GM18498 (cell line): ENCODE results near the gene RAD50.

ENCODE experiments used
- ATAC-seq: cut with Tn5 transposase; IDR thresholded peaks from one replicate; pipeline ENCODE4 v1.9.1; 2021; ENCODE audit warnings: mild to moderate bottlenecking, moderate library complexity; ENCODE audit not compliant: unreplicated experiment

RAD50 gene

DNA sequence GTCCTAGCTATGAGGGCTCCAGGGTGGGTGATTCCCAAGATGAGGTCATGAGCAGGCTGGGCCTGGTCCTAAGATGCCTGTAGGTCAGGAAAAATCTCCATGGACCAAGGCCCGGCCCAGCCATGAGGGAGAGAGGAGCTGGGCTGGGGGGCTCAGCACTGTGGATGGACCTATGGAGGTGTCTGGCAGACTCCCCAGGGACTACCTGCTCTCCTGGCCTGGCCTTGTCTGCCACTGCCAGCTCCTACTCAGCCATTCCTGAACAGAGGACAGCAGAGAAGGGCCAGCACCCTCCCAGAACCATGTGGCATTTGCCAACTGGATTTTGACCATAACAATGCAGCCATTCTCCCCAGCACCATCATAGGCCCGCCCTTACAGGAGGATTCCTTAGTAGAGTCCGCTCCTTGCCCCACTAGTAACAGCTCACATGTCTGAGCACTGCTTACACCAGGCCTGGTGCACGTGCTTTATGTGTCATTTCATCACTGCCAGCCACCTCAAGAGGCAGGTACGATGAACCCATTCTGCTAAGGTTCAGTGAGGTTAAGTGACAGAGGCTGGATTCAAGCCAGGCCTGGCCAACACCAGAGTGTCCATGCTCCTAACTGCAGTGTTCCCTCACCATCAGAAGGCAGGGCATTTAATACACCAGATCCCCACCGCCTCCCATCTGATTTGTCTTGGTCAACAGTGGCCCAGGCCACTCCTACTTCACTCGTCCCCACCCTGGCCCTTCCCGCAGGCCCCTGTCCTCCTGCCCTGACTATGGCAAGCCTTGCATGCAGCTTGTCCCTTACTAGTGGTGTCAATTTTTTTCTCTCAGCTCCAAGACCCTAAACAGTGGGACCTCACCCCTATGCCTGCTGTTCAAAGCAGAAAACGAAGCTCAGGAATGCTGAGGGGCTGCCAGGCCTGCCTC is 101.9 kb downstream of the RAD50 start:
- ATAC-seq = no peak

DNA sequence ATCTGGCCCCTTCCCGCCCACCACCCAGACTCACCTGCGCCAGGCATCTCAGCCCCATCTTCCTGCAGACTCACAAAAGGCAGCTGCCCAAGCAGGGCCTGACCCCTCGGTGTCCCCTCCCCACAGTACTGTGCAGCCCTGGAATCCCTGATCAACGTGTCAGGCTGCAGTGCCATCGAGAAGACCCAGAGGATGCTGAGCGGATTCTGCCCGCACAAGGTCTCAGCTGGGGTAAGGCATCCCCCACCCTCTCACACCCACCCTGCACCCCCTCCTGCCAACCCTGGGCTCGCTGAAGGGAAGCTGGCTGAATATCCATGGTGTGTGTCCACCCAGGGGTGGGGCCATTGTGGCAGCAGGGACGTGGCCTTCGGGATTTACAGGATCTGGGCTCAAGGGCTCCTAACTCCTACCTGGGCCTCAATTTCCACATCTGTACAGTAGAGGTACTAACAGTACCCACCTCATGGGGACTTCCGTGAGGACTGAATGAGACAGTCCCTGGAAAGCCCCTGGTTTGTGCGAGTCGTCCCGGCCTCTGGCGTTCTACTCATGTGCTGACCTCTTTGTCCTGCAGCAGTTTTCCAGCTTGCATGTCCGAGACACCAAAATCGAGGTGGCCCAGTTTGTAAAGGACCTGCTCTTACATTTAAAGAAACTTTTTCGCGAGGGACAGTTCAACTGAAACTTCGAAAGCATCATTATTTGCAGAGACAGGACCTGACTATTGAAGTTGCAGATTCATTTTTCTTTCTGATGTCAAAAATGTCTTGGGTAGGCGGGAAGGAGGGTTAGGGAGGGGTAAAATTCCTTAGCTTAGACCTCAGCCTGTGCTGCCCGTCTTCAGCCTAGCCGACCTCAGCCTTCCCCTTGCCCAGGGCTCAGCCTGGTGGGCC is 103.1 kb downstream of the RAD50 start:
- no peak for ATAC-seq

DNA sequence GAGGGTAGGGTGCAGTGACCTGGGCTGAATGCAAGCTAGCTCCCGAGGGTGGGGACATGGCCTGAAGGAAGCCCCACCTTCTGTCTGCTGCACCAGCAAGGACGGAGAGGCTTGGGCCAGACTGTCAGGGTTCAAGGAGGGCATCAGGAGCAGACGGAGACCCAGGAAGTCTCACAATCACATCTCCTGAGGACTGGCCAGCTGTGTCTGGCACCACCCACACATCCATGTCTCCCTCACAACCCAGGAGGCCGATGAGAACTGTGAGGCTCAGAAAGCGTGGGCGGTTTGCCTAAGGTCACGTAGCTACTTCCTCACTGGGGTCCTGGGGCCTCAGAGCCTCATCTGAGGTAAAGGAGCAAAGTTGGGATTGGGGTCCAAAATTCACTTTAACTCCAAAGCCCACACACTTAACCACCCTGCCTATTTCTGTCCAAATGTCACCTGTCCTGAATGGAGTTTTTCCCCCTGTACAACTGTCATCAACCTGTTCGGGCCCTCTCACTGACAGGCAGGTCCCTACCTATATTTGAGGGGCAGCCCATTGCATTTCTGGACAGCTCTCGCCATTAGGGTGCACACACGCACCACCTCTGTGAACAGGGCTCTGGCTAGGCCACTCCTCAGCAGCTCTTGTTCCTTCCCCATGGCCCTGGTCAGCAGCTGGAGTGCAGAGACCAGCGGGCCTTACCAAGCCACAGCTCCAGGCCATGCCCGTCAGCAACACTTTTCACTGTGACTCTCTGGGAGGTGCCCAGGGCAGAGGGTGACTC is 104.6 kb downstream of the RAD50 start:
- ATAC-seq = no peak

DNA sequence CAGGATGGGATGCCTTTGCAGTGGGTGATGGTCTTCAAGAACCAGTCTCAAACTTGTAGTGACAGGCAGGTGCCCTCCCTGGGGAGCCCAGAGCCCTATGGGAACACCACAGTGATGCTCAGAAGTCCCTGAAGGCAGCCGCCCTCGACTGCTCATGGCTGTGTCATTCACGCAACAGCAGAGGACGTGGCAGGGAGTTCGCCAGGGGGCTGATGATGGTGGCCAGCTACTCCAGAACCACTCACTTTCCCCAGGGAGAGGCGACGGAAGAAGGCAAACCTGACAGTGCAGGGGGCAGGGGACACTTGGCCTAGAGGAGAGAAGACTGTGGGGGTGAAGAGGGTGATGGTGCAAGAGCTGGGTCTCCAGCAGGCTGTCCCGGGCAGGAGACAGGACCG is 105.2 kb downstream of the RAD50 start:
- ATAC-seq = no peak

DNA sequence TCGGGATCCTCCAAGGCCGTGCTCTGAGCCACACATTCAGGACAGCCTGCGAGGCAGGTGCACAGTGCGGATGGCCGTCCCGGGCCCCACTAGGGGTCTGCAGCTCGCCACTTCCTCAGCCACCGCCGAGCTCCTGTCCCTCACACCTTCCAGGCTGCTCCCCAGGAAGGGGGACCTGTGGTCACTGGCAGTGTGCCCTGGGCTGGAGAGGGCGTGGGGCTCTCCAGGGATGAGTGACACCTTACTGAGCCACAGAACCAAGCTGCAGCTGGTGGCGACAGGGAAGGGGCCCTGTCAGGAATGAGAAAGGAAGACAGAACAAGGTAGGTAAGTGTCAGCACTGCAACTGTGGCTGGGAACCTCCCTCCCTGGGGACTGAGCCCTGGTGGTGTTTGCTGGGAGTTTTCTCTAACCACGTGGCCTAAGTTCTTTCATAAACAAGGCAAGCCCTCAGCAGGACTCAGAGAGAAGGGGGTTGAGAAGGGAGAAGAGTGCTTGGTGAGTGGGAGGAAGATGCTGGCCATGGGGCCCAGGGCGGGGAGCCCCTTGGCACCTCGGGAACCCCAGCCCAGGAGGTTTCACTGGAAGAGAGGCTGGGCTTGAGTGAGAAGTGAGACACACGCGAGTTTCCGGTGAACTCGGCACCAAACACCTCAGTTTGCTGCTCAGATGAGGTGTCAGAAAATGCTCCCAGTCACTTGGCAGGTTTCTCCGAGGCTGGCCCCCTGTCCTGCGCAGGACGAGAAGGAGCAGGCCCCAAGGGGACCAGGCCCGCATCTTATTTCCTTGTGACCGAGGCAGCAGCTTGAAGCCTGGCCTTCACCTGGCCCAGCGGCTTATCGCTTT is 106.4 kb downstream of the RAD50 start:
- ATAC-seq = peak; percentile 66

DNA sequence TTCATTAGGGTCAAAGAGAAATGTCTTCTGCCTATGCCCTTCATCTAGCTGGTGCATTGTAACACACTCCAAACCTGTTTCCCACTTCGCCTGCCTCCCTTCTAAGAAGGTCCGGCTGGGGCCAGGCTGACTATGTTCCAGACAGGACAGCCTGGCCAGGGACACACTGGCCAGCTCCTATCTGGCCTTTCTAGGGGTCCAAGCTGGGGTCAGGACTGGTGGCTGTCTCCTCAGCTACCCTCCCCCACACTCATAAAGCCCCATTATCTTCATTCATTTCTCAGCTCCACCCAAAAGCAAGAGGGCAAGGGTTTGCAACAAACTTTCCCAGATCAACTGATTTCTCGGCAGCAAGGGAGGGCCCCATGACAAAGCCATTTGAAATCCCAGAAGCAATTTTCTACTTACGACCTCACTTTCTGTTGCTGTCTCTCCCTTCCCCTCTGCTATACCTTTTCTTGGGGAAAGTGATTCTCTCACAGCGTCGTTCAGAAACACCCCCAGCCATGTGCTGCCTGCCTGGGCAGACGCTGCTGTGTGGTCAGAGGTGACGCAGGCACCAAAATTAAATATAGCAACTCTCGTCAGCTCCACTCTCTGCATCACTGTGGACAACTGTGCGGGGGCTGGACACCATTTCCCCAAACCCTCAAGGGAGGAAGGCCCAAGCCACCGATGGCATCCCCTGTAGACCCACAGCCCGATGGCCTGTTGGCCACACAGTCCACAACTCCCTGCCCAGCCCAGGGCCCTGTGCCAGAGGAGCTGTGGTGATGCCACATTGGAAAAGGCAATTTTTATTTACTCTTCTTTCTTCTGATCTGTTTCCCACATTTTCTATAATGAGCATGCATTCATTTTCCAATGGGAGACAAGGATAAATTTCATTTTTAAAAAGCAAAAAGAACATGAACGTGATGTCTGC is 107.3 kb downstream of the RAD50 start:
- ATAC-seq = peak; percentile 57

DNA sequence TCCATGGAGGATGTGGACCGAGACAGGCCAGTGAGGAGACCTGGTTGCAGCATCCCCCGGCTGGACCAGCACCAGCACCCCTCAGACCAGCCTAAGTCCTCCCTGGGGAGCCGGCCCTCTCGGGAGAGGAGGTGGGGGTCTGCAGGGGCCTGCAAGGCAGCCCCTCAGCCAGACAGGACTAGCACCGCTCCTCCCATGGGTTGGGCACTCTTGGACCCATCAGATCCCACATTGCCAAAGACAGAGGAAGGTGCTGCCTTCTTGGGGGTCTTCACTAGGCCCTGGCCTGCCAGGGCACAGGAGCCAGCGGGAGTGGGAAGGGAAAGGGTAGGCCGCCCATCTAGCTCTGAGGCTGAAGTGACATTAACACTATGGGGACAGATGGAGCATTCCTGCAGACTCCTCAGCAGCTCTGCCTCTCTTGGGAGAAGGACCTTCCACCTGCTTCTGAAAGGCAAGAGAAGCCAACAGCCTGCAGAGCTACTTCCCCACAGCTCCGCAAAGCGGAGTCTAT is 108.0 kb downstream of the RAD50 start:
- ATAC-seq = no peak

DNA sequence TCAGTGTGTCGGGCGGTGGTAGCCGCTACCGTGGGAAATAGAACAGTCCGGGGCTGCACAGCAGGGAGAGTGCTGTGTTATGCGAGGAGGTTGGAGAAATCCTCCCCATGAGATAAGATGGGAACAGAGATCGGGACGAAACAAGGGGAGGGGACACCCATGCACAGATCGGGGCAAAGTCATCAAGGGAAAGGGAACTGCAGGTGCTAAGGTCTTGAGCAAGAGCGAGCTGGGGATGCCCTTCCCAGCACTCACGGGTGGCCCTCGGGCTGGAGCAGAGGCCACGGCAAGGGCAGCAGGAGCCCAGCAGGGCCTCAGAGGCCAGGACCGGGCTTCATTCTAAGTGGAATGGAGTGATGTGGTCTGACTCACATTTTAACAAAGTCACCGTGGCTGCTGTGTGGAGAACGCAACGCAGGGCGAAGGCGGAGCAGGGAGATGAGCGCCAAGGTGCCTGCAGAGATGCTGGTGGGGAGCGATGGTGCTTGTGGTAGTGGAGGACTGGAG is 108.8 kb downstream of the RAD50 start:
- no peak for ATAC-seq

DNA sequence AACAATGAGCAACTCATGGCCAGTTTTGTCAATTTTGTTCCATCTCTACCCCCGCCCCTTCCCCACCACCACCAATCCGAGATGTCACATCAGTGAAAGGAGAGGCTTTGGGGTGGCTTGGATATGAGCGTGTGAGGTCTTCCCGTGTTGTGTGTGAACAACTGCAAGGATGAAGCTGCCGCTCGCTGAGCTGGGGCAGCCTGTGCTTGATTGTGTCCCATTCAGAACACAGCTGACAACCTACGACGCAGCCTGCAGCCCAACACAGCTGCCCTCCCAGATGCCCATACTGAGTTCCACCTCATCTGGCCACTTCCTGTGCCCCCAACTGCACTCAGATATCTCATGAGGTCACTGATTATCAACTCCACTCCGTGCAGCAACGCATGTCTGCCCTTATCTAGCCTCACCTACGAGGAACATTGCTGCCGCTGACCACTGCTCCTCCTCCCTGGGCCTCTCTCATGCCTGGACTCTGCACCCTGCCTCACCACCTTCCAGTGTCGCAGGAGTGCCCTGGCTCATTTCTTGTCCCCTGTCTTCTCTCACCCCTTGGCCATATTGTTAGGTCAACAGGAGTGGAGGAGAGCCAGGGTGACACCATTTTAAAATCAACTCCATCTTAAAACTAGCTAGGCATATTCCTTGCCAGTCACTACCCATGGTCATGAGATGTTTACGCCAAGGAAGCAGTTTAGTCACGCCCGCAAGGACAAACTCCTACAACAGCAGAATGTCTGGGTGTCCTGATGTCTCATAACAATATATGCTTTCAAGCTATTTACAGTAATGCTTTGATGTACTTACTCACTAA is 109.7 kb downstream of the RAD50 start:
- ATAC-seq = no peak

DNA sequence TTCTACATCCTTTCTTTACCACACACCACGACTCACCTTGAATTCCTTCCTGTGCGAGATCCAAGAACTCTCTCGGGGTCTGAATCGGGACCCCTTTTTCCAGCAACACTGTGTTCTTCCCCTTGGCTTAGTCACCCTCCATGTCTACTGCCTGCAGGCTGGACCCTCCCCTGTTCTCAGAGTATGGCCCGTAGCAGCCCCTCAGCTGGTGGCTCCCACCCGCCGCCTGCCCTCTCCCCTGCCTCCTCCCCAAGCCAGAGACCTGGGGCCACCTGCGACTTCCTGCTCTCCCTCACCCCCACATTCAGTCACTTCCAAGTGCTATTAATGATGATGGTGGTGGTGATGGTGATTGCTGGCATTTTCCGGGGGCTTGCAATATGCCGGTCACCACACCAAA is 110.5 kb downstream of the RAD50 start:
- no peak for ATAC-seq

DNA sequence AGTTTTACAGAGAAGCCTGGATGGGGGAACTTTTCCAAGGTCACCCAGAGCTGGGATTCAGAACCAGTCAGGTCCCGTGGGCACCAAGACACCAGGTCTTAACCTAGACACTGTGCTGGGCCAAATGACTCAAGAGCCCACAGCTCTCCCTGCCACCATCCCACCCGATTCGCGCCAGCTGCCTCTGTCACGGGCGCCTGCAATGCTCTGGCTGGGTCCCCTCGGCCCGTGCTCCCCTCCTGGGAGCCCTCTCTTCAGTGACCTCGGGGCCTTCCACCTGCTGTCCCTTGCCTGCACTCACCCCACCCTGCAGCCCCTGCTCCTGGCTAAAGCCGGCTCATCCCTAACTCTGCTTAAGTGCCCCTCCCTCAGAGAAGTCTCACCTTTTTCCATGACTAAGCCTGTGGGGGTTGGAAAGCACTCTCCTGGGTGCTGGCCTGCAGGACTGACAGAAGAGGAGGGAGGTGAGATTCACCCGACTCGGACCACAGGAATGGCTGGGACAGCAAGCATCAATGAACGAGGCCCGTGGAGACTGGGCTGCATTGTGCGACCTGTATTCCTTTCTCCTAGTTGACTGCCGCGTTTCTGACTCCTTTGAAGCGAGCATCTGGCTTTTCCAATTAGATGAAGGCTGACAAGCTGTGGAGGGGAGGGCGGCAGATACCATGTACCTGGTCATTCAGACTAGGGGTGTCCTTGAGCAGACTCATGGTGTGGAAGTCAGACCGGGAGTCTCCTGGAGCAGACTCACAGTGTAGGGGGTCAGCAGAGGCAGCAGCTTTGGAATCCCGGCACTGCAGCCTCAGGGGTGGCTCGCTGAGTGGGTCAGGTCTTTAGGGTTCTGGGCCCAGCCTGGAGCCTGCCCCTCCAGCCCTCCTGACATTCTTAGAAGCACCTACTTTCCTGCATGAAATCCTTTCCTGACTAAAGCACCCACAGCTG is 111.3 kb downstream of the RAD50 start:
- no peak for ATAC-seq

DNA sequence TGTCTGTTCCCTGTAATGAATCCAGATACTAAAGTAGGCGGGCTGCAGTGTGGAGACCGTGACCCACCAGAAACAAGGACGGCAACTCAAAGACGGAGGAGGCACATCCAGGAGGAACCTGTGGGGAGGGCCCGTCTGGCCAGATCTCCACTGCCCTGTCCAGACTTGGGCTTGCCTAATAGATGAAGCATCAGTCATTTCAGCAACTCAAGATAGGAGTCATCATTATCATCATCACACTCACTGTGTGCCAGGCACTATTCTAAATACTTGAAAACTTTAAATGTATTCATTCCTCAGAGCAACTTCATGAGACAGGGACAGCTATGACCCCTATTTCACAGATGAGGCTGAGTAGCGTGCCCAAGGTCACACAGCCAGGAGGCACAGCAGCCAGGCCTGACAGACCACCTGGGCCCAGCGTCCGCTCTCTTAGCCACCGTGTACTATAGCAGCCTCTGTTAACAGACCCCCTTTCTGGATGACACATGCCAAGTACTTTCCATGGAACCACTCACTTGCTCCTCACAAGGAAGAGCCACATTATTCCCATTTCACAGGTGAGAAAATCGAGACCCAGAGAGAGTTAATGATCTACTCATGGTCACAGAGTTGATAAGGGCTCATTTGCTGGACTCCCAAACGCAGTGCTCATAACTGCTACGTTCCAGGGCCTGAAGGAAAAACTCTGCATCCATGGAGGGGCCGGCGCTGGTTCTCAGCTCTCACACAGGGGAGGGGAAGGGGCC is 112.1 kb downstream of the RAD50 start:
- no peak for ATAC-seq

DNA sequence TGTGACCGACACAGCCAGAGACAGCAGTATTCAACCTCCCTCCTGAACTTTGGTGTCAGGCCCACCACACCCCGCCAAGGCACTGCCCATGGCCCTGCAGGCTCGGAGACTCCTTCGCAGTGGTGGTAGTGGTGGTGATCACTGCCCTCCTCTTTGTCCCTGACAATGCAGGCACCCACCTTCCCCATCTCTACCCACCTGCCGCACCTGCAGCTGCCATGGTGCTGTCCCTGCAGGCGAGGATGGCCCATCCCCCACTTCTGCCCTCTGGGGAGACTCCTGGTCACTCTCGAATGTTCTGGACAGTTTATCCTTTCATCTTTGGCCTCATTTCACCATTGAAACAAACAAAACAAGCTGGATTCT is 112.7 kb downstream of the RAD50 start:
- no peak for ATAC-seq

DNA sequence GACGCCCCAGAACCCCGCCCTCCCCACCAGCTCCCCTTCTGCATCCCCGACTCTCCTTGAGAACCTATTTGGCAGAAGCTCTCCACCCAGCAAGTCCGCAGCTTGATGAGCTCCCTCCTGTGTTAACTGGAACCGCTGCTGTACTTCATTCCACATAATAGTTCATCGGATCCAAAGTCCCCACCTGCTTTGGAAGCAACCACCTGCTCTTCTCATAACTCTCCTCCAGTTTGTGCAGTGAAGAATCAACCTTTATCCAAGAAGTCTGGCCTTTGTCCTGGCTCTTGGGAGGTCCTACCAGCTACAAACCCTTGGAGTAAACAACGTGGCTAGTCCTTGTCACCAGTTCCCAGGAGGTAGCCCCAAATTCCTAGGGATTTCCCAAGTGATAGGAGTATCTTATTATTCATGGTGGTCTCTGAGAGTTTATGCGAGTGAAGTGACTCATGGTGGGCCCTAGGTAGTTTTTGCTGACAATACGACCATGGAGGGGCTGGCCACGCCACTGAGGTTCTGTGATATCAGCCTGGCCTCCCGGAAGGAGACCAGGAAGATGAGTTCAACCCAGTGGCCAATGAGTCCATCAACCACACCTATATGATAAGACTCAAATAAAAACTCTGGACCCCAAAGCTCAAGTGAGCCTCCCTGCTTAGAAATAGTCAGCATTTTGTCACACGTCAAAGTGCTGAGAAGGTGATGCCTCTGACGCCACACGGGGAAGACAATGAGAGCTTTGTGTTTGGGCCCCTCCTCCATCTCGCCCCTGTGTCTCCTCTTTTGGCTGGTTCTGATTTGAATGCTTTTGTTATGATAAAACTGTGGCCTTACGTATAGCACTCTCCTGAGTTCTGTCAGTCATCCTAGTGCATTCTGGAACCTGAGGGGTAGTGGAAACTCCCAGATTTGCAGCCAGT is 113.4 kb downstream of the RAD50 start:
- ATAC-seq = no peak

DNA sequence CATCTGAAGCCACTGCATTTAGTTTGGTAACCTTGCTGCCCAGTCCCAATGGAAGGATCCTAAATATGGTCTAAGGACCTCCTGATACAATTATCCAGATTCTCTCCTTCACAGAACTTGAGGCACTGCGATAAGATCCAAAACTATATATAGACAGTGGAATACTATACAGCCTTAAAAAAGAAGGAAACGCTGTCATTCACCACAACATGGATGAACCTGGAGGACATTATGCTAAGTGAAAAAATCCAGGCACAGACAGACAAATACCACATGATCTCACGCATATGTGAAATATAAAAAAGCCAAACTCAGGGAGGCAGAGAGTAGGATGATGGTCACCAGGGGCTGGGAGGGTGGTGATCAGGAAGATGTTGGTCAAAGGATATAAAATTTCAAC is 114.2 kb downstream of the RAD50 start:
- ATAC-seq = no peak
